ENCODE measurements around the gene LMBRD1. TPM values are rescaled to one million over a fixed set of nuclear protein-coding genes. Genes with fewer than 3 reads are reported as not detected.
"Not testable (repeated sequence)": the region's sequence is repeated elsewhere in the genome, so short reads cannot be mapped to it uniquely, and the experiment has no call there.

Gene LMBRD1
- 10.8 and 16.7 TPM in 2 replicates for total RNA-seq

- peak; percentile 85 to 88 for DNase-seq (ENCODE audit: low read depth in 2 of 2)
Measured at GRCh38 chr6:69796642-69797390, at the start of gene LMBRD1. Gene LMBRD1, minus strand, starts transcription at chr6:69797010. Its CDS starts 129 bp downstream, at chr6:69796881.

GRCh38 chr6:69846312-69846711 is 49.5 kb upstream of the LMBRD1 start:
- DNase-seq (ENCODE audit: low read depth in 2 of 2), result no peak

- no peak for DNase-seq (ENCODE audit: low read depth in 2 of 2)
Measured at GRCh38 chr6:69843189-69843588, 46.4 kb upstream of the LMBRD1 start.

GRCh38 chr6:69841862-69842261 is 45.1 kb upstream of the LMBRD1 start:
- DNase-seq (ENCODE audit: low read depth in 2 of 2), result no peak

GRCh38 chr6:69835414-69836179 is 38.8 kb upstream of the LMBRD1 start:
- DNase-seq (ENCODE audit: low read depth in 2 of 2), result peak; percentile 40 to 57

- DNase-seq (ENCODE audit: low read depth in 2 of 2), result no peak
Measured at GRCh38 chr6:69832558-69832957, 35.7 kb upstream of the LMBRD1 start.

GRCh38 chr6:69827276-69827893 is 30.6 kb upstream of the LMBRD1 start:
- DNase-seq (ENCODE audit: low read depth in 2 of 2), result no peak

- no peak for DNase-seq (ENCODE audit: low read depth in 2 of 2)
Measured at GRCh38 chr6:69825904-69826303, 29.1 kb upstream of the LMBRD1 start.

- not testable (repeated sequence) for DNase-seq (ENCODE audit: low read depth in 2 of 2)
Measured at GRCh38 chr6:69824355-69824754, 27.5 kb upstream of the LMBRD1 start.

GRCh38 chr6:69820438-69820837 is 23.6 kb upstream of the LMBRD1 start:
- DNase-seq (ENCODE audit: low read depth in 2 of 2), result no peak

- DNase-seq (ENCODE audit: low read depth in 2 of 2), result no peak
Measured at GRCh38 chr6:69820018-69820417, 23.2 kb upstream of the LMBRD1 start.

- DNase-seq (ENCODE audit: low read depth in 2 of 2), result no peak
Measured at GRCh38 chr6:69819138-69819537, 22.3 kb upstream of the LMBRD1 start.

GRCh38 chr6:69818223-69818930 is 21.6 kb upstream of the LMBRD1 start:
- DNase-seq (ENCODE audit: low read depth in 2 of 2), result no peak

GRCh38 chr6:69817358-69817757 is 20.5 kb upstream of the LMBRD1 start:
- DNase-seq (ENCODE audit: low read depth in 2 of 2), result no peak

GRCh38 chr6:69816569-69816968 is 19.8 kb upstream of the LMBRD1 start:
- DNase-seq (ENCODE audit: low read depth in 2 of 2), result no peak

- DNase-seq (ENCODE audit: low read depth in 2 of 2), result no peak
Measured at GRCh38 chr6:69816026-69816425, 19.2 kb upstream of the LMBRD1 start.

GRCh38 chr6:69813508-69813907 is 16.7 kb upstream of the LMBRD1 start:
- no peak for DNase-seq (ENCODE audit: low read depth in 2 of 2)

- DNase-seq (ENCODE audit: low read depth in 2 of 2), result no peak
Measured at GRCh38 chr6:69812746-69813427, 16.1 kb upstream of the LMBRD1 start.

- no peak for DNase-seq (ENCODE audit: low read depth in 2 of 2)
Measured at GRCh38 chr6:69802995-69803394, 6.2 kb upstream of the LMBRD1 start.

GRCh38 chr6:69801711-69802110 is 4.9 kb upstream of the LMBRD1 start:
- no peak for DNase-seq (ENCODE audit: low read depth in 2 of 2)

- DNase-seq (ENCODE audit: low read depth in 2 of 2), result no peak
Measured at GRCh38 chr6:69801225-69801624, 4.4 kb upstream of the LMBRD1 start.
